Measurements from ENCODE around the gene IL19. TPM values are rescaled to one million over a fixed set of nuclear protein-coding genes. Genes with fewer than 3 reads are reported as not detected.

IL19 gene
- total and polyA plus RNA-seq, 2 of the 13 experiments (the other 11 are each of a cell fraction or from before 2014, with no cell fraction given) = not detected

- 24% methylated on average over 3 of the region's 3 CpGs for WGBS (ENCODE audit: low lambda C conversion rate)
- Histone ChIP-seq H3K27me3 (ENCODE audit: control insufficient read depth in 1 of 2, insufficient read depth in 2 of 2, low read length in 2 of 2) (peaks cover 2 to 3% of the 10 kb centered on the region in 2 experiments; a peak in 1 of 5 replicates), H2AFZ (ENCODE audit: low read length) (no peak overlapping the region), H3K79me2 (ENCODE audit: insufficient read depth, low read length) (no peaks in the 10 kb centered on the region), H3K4me3 (replicated peaks in 1 of 3; ENCODE audit: insufficient read depth in 1 of 3, low read depth in 2 of 3, low read length in 3 of 3) (no peak overlapping the region), H3K9ac (ENCODE audit: insufficient read depth, low read depth, low read length) (no peak overlapping the region), H3K27ac (ENCODE audit: extremely low read length, insufficient read depth, low read length) (no peak overlapping the region), H3K4me2 (ENCODE audit: low read depth, low read length) (no peak overlapping the region), H3K9me3 (ENCODE audit: low read length) (no peaks in the 10 kb centered on the region), H3K4me1 (ENCODE audit: insufficient read depth, low read length) (no peaks in the 10 kb centered on the region), H3K36me3 (replicated peaks in 1 of 2; ENCODE audit: control insufficient read depth in 1 of 2, insufficient read depth in 2 of 2, low read length in 2 of 2) (no peaks in the 10 kb centered on the region), H4K20me1 (ENCODE audit: insufficient read depth, low read length) (no peaks in the 10 kb centered on the region)
- DNase-seq (ENCODE audit: low spot score) (no peak), ATAC-seq (no peak), FAIRE-seq (no peak)
- no peak for TF ChIP-seq POLR2AphosphoS5 (IDR thresholded peaks at IDR 0.05; ENCODE audit: low read depth, low read length)
- TF ChIP-seq SAP130 (CRISPR knock-in tag; IDR thresholded peaks at IDR 0.05; ENCODE audit: low read depth) = no peak
- TF ChIP-seq ATM (IDR thresholded peaks at IDR 0.05; ENCODE audit: borderline replicate concordance) = no peak
- TF ChIP-seq FOXK2 (IDR thresholded peaks at IDR 0.05) = no peak
- no peak for TF ChIP-seq ZNF564 (CRISPR knock-in tag; IDR thresholded peaks at IDR 0.05)
- in situ Hi-C loops (cut with HindIII; ENCODE audit: extremely low pct_ligation_motif_present, low pct_unique_long_range_greater_than_20kb) (no loop called here), intact Hi-C loops (cut with micrococcal nuclease; ENCODE audit: unreplicated experiment) (no loop called here)
- no TSS peak for BruUV-seq (replicated peaks)
- POLR2A ChIA-PET = interaction anchor here (0.5 kb wide), 1 partner anchor 140 kb away, joined by 4 read pairs; no protein-coding TSS in a partner anchor
- CTCF ChIA-PET (ENCODE audit: low intra/inter-chr PET ratio, low total read pairs) = no interaction called here
Measured at GRCh38 chr1:206799311-206799710, 28.7 kb downstream of the IL19 start.

- Histone ChIP-seq H2AFZ (ENCODE audit: low read length) (no peak overlapping the region), H3K4me2 (ENCODE audit: low read depth, low read length) (no peak overlapping the region), H4K20me1 (ENCODE audit: insufficient read depth, low read length) (no peaks in the 10 kb centered on the region), H3K36me3 (replicated peaks in 1 of 2; ENCODE audit: control insufficient read depth in 1 of 2, insufficient read depth in 2 of 2, low read length in 2 of 2) (no peaks in the 10 kb centered on the region), H3K27me3 (ENCODE audit: control insufficient read depth in 1 of 2, insufficient read depth in 2 of 2, low read length in 2 of 2) (peaks cover 2 to 7% of the 10 kb centered on the region in 2 experiments; a peak in 1 of 5 replicates), H3K4me3 (replicated peaks in 1 of 3; ENCODE audit: insufficient read depth in 1 of 3, low read depth in 2 of 3, low read length in 3 of 3) (no peak overlapping the region), H3K9me3 (ENCODE audit: low read length) (no peaks in the 10 kb centered on the region), H3K9ac (ENCODE audit: insufficient read depth, low read depth, low read length) (no peak overlapping the region), H3K27ac (ENCODE audit: extremely low read length, insufficient read depth, low read length) (no peak overlapping the region), H3K4me1 (ENCODE audit: insufficient read depth, low read length) (no peaks in the 10 kb centered on the region), H3K79me2 (ENCODE audit: insufficient read depth, low read length) (no peaks in the 10 kb centered on the region)
- CTCF ChIA-PET (ENCODE audit: low intra/inter-chr PET ratio, low total read pairs) = no interaction called here
- POLR2A ChIA-PET = no interaction called here
- intact Hi-C loops (cut with micrococcal nuclease; ENCODE audit: unreplicated experiment) = no loop called here
- no peak for TF ChIP-seq PLRG1 (conservative IDR thresholded peaks at IDR 0.05)
- TF ChIP-seq IKZF1 (IDR thresholded peaks at IDR 0.05) = no peak
- TF ChIP-seq ZNF460 (CRISPR knock-in tag; IDR thresholded peaks at IDR 0.05; ENCODE audit: borderline replicate concordance) = no peak
- ATAC-seq = no peak
- no TSS peak for BruUV-seq (replicated peaks)
- FAIRE-seq = no peak
- in situ Hi-C loops (cut with HindIII; ENCODE audit: extremely low pct_ligation_motif_present, low pct_unique_long_range_greater_than_20kb) = no loop called here
- 17% methylated on average over 3 of the region's 3 CpGs for WGBS (ENCODE audit: low lambda C conversion rate)
- DNase-seq (ENCODE audit: low spot score) = no peak
Measured at GRCh38 chr1:206800411-206800810, 29.8 kb downstream of the IL19 start.
